Esophagus (tissue), 2 donors: ENCODE measurements around the gene PAF1. TPM values are rescaled to one million over a fixed set of nuclear protein-coding genes. Genes with fewer than 3 reads are reported as not detected.
A peak's percentile ranks its signal among the peaks of the same experiment; 100 is the strongest.

Source experiments
- H3K27ac ChIP-seq, 2 donors: one replicate each; pipeline ENCODE4 v1.5.1; 2013; ENCODE audit warnings: low read depth in 2 of 2, mild to moderate bottlenecking in 2 of 2, inconsistent platforms in 1 of 2, low read length in 1 of 2, moderate library complexity in 1 of 2
- H3K27me3 ChIP-seq, 2 donors: one replicate each; pipeline ENCODE4 v1.6.1; 2013; ENCODE audit warnings: low read length in 2 of 2, control low read depth in 1 of 2, mild to moderate bottlenecking in 1 of 2; ENCODE audit not compliant: insufficient read depth in 2 of 2, control insufficient read depth in 1 of 2
- H3K36me3 ChIP-seq, 2 donors: one replicate each; pipeline ENCODE4 v1.6.1; 2013; ENCODE audit warnings: low read length in 1 of 2; ENCODE audit not compliant: control insufficient read depth in 2 of 2, insufficient read depth in 2 of 2
- H3K4me1 ChIP-seq, 2 donors: one replicate each; pipeline ENCODE4 v1.6.1; 2013; ENCODE audit warnings: low read length in 1 of 2; ENCODE audit not compliant: control insufficient read depth in 2 of 2, insufficient read depth in 2 of 2
- H3K4me3 ChIP-seq, 2 donors: one replicate each; pipeline ENCODE4 v1.5.1; 2013; ENCODE audit warnings: low read length in 2 of 2, mild to moderate bottlenecking in 2 of 2, low read depth in 1 of 2, moderate library complexity in 1 of 2
- H3K9me3 ChIP-seq, 2 donors: one replicate each; pipeline ENCODE4 v1.6.1; 2013; ENCODE audit warnings: mild to moderate bottlenecking in 2 of 2, low read depth in 1 of 2, low read length in 1 of 2, moderate library complexity in 1 of 2; ENCODE audit not compliant: control insufficient read depth in 2 of 2, insufficient read depth in 1 of 2
- WGBS, 2 donors: extraction: QIAGEN DNeasy Blood & Tissue Kit; methylation state at CpG; one replicate each; pipeline ENCODE4 v1.1.7; 2013; 5-methylcytosine and 5-hydroxymethylcytosine counted together
- polyA plus RNA-seq, 2 donors: library from polyadenylated mRNA; stranded (reverse); fragments of 200-250 nt; gene quantifications; one replicate each; pipeline ENCODE4 v1.2.3, GENCODE V29; 2013
- donor health status: healthy with polysubstance abuse.
- donor health status: Bipolar disorder and iron deficiency.

The PAF1 gene
- polyA plus RNA-seq, 2 donors: 41.8 to 43.0 TPM

DNA sequence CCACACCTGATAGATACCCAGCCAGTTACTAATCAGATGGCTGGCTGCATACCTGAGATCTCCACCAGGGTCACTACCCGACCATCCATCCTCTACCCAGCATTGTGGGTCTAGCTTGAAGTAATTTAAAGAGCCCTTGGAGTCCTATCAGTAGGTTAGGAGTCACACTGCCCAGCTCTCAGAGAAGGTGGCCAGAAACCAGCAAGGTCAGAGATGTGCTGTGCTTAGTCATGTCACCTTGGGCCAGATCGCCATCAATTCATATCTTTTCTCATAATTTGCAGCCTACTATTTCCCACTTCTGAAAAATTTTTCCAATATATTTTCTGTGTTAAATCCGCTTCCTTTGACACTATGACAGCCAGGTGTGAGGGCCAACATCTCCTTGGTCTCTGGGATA is 34.8 kb downstream of the PAF1 start:
- Histone ChIP-seq H3K36me3 (peaks cover 27 to 30% of the 10 kb centered on the region in 2 donors), H3K4me1 (no peaks in the 10 kb centered on the region), H3K27me3 (no peaks in the 10 kb centered on the region), H3K27ac (no peak overlapping the region), H3K4me3 (no peak overlapping the region), H3K9me3 (no peaks in the 10 kb centered on the region)
- WGBS, 2 donors: 90 to 92% methylated on average over 3 of the region's 3 CpGs

DNA sequence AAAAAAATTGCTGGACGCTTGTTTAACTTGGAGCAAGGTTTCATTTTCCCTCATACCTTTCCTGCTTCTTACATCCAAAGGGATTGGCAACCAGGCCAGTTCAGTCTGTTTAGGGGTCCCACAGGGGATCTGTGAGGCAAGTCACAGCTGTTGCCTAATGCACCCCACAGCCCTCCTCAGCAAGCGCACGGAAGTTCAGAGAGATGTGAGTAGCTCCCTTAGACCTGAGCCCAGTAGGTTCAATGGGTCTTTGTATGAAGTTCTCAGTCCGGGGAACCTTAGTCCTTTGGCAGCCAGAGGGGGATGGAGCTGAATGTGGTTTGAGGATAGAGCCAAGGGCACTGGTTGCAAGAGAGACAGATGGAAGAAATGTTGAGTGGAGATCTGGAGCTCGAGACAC is 35.7 kb downstream of the PAF1 start:
- H3K27ac ChIP-seq: no peak overlapping the region
- no peaks in the 10 kb centered on the region for H3K9me3 ChIP-seq
- 91% methylated on average over 5 of the region's 5 CpGs for WGBS, 2 donors
- peaks cover 26 to 27% of the 10 kb centered on the region in 2 donors for H3K36me3 ChIP-seq
- H3K4me1 ChIP-seq: no peaks in the 10 kb centered on the region
- no peaks in the 10 kb centered on the region for H3K27me3 ChIP-seq
- no peak overlapping the region for H3K4me3 ChIP-seq

DNA sequence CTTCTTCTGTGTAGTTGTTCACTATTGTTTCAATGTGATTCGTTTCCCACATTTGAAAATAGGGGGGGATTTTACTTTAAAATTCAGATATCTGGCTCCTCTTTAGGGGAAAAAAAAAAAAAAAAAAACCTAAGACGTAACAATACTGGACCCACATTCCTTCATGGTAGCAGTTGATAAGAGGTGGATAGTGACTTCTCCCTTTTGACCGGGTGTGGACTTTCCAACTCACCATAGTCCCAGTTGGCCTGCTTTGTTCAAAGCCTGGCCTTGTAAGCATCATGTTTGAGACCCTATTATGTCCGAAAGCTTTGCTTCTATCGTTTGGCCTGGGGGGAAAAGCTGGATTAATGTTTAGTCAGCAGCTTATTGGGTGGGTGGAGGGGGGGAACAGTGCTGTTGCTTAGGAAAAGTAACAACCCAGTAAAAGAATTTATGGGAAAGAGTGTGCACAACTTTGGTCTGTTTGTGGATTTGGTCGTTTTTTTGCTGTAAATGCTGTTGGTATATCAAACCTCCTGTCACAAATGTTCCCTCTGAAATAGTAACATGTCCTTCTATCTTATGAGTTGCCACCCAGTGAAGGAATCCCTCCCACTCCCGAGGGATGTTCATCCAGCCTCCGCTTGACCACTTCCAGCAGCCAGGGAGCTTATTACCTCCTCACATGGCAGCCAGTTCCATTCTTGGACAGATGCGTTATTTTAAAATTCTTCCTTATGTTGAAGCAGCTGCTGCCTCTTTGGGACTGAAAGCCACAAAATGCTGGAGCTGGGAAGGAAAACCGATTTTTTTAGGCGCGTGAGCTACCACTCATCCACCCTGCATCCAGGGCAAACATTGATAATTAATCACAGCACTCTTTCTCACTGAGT is 38.3 kb downstream of the PAF1 start:
- no peak overlapping the region for H3K4me3 ChIP-seq
- WGBS, 2 donors: 74 to 76% methylated on average over 12 of the region's 12 CpGs
- no peaks in the 10 kb centered on the region for H3K4me1 ChIP-seq
- no peaks in the 10 kb centered on the region for H3K27me3 ChIP-seq
- no peak overlapping the region for H3K27ac ChIP-seq
- H3K9me3 ChIP-seq: no peaks in the 10 kb centered on the region
- peaks cover 18 to 27% of the 10 kb centered on the region in 2 donors for H3K36me3 ChIP-seq

- Histone ChIP-seq H3K4me3 (no peak overlapping the region), H3K4me1 (no peaks in the 10 kb centered on the region)
- WGBS, 2 donors: 68 to 69% methylated on average over 4 of the region's 4 CpGs
Measured at GRCh38 chr19:39351537-39352064, 39.3 kb downstream of the PAF1 start.

DNA sequence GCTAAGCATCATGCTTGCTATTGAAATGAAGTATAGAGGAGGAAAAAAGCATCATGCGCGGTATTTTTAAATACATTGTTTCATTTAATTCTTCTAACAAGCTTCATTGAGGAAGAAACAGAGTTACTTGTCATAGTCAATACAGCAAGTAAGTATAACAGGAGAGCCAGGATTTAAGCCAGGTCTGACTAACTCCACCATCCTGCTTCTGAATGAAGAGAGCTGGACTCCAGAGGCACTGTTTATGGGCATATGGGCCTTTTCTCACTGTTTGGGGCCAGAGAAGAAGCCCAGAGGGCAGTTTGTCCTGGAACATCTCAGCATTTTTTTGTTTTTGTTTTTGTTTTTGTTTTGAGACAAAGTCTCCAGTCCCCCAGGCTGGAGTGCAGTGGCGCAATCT is 40.8 kb downstream of the PAF1 start:
- 90 to 96% methylated on average over 3 of the region's 3 CpGs for WGBS, 2 donors
- Histone ChIP-seq H3K4me1 (no peaks in the 10 kb centered on the region), H3K27me3 (no peaks in the 10 kb centered on the region), H3K9me3 (no peaks in the 10 kb centered on the region), H3K36me3 (peaks cover 4 to 5% of the 10 kb centered on the region in 2 donors), H3K4me3 (no peak overlapping the region), H3K27ac (peak overlapping the region in 1 of 2 donors; percentile 47)

More at GRCh38 chr19:39351537-39352064, 39.3 kb downstream of the PAF1 start:
- Histone ChIP-seq H3K36me3 (peaks cover 10 to 17% of the 10 kb centered on the region in 2 donors), H3K27ac (no peak overlapping the region), H3K9me3 (no peaks in the 10 kb centered on the region), H3K27me3 (no peaks in the 10 kb centered on the region)

DNA sequence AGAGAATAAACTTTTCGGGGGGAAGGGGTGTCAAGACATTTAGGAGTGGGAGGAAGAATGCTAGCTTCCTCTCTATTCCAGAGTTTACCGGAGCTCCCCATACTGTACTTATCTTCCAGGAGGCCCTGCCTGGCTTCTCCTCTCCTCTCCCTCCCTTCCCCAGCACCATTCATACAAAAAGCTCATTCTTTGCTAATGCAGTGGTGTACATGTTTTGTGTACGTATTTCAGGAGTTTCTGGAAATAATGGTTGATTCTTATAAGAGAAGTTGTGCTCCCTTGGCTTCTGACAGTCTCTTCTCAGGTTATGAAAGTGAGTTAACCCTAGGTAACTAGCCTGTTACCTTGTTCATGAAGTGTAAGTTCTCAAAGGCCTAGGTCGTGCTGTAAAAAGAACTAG is 41.6 kb downstream of the PAF1 start:
- H3K9me3 ChIP-seq: no peaks in the 10 kb centered on the region
- no peaks in the 10 kb centered on the region for H3K4me1 ChIP-seq
- H3K36me3 ChIP-seq: peaks cover 2 to 4% of the 10 kb centered on the region in 2 donors
- 85 to 86% methylated on average over 4 of the region's 4 CpGs for WGBS, 2 donors
- no peaks in the 10 kb centered on the region for H3K27me3 ChIP-seq
- no peak overlapping the region for H3K4me3 ChIP-seq
- peak overlapping the region in 1 of 2 donors; percentile 26 for H3K27ac ChIP-seq

DNA sequence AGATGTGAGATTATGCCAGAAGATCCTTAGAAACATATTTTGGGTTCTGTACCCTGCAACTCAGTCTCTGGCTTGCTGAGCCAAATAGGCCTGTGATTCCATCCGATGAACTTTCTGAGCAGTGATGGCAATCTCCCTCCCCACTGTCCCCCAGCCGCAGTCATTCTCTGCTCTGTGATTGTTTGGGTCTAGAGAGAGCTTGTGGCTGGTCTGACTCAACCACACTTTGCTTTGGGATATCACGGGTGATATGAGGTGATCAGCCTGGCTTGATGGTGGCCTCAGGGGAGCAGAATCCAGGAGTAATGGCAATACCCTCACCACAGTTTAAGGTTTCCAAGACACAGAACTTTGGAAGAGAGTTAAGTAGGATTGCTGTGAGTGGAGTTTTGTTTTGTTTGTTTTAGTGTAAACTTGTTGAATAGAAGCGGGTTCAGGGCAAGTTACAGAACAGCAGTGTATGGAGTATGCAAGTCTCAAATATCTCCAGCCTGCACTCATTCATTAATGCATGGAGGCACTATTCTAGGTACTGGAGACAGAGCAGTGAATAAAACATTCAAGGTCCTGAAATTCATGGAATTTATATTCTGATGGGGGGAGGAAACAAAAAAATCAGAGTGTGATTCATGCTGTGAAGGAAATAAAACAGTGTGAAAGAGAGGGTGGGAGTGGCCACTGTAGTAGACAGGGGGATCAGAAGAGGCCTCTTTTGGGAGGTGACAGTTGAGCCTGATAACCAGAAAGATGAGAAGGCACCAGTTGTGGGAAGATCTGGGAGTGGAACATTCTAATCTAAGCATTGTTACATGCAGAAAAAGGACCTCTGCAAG is 43.4 kb downstream of the PAF1 start:
- Histone ChIP-seq H3K27ac (no peak overlapping the region), H3K9me3 (no peaks in the 10 kb centered on the region), H3K4me1 (peaks cover 0 to 3% of the 10 kb centered on the region in 2 donors), H3K36me3 (no peaks in the 10 kb centered on the region), H3K27me3 (no peaks in the 10 kb centered on the region), H3K4me3 (no peak overlapping the region)
- 83 to 84% methylated on average over 4 of the region's 4 CpGs for WGBS, 2 donors

GRCh38 chr19:39345956-39346355 is 45.0 kb downstream of the PAF1 start:
- H3K27ac ChIP-seq: no peak overlapping the region

DNA sequence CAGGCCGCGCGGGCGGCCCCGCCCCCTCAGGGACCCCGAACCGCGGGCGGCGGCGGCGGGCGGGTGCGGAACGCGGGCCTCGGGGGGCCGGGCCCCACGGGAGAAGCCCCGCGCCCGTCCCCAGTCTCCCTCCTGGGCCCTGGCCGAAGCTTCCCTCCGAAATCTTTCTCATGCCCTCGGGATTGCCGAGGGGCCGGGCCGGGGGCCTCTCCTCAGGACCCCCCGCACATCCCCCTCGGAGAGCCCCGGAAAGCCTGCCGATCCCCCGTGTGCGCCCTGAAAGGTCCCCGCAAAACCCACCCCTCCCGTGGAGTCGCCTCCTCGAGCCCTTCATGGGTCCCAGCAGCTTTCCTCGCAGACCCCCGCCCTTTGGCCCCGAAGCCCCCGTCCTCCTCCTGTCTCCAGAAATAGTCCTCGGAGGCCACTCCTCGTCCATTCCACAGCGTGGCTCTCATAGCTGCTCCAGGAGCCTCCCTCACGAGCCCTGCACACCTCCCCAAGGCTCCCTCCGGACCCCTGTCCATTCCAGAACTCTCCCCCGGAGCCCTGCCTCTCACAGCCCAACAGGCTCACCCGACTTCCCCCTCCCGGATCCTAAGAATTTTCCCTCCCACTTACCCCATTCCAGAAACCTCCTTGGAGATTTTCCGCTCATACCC is 48.1 kb downstream of the PAF1 start:
- Histone ChIP-seq H3K4me3 (peak overlapping the region; percentile 77 to 87), H3K27me3 (no peaks in the 10 kb centered on the region), H3K9me3 (no peaks in the 10 kb centered on the region), H3K27ac (peak overlapping the region; percentile 87 to 94), H3K36me3 (no peaks in the 10 kb centered on the region), H3K4me1 (peaks cover 0 to 7% of the 10 kb centered on the region in 2 donors)
- WGBS, 2 donors: 2 to 4% methylated on average over 27 to 51 of the region's 51 CpGs

More at GRCh38 chr19:39345956-39346355, 45.0 kb downstream of the PAF1 start:
- no peaks in the 10 kb centered on the region for H3K9me3 ChIP-seq
- H3K4me3 ChIP-seq: no peak overlapping the region
- 79 to 81% methylated on average over 1 of the region's 1 CpG for WGBS, 2 donors
- H3K36me3 ChIP-seq: no peaks in the 10 kb centered on the region
- H3K4me1 ChIP-seq: peaks cover 0 to 4% of the 10 kb centered on the region in 2 donors
- no peaks in the 10 kb centered on the region for H3K27me3 ChIP-seq
